GM18498 (cell line): ENCODE measurements around the gene PA2G4.
"Not testable (repeated sequence)": the region's sequence is repeated elsewhere in the genome, so short reads cannot be mapped to it uniquely, and the experiment has no call there.

Experiments
- ATAC-seq: cut with Tn5 transposase; IDR thresholded peaks from one replicate; pipeline ENCODE4 v1.9.1; 2021; ENCODE audit warnings: mild to moderate bottlenecking, moderate library complexity; ENCODE audit not compliant: unreplicated experiment

Gene PA2G4

GRCh38 chr12:56104109-56104814 lies at the start of gene PA2G4:
TSS of gene PA2G4 (plus strand) at chr12:56104559. CDS start at chr12:56104738, 179 bp downstream.
- peak; percentile 95 for ATAC-seq

GRCh38 chr12:56059964-56060363 lies 44.4 kb upstream of the PA2G4 start:
- ATAC-seq = not testable (repeated sequence)

- no peak for ATAC-seq
Measured at GRCh38 chr12:56061982-56062381, 42.4 kb upstream of the PA2G4 start.

GRCh38 chr12:56062996-56063395 lies 41.4 kb upstream of the PA2G4 start:
- ATAC-seq = no peak

- no peak for ATAC-seq
Measured at GRCh38 chr12:56071648-56072047, 32.7 kb upstream of the PA2G4 start.

GRCh38 chr12:56074396-56074795 lies 30.0 kb upstream of the PA2G4 start:
- no peak for ATAC-seq

GRCh38 chr12:56077966-56078365 lies 26.4 kb upstream of the PA2G4 start:
- ATAC-seq = not testable (repeated sequence)

- ATAC-seq = no peak
Measured at GRCh38 chr12:56078427-56078826, 25.9 kb upstream of the PA2G4 start.

GRCh38 chr12:56078931-56079722 lies 25.2 kb upstream of the PA2G4 start:
- peak; percentile 72 for ATAC-seq

GRCh38 chr12:56079723-56080555 lies 24.4 kb upstream of the PA2G4 start, which contains the start of gene ERBB3:
TSS of gene ERBB3 (plus strand) at chr12:56080165. CDS start at chr12:56080301, 136 bp downstream.
- ATAC-seq = peak; percentile 43

- no peak for ATAC-seq
Measured at GRCh38 chr12:56080556-56081138, 23.7 kb upstream of the PA2G4 start.

GRCh38 chr12:56081393-56082347 lies 22.7 kb upstream of the PA2G4 start:
- no peak for ATAC-seq

GRCh38 chr12:56082382-56082781 lies 22.0 kb upstream of the PA2G4 start:
- no peak for ATAC-seq

- no peak for ATAC-seq
Measured at GRCh38 chr12:56082967-56083366, 21.4 kb upstream of the PA2G4 start.

- ATAC-seq = no peak
Measured at GRCh38 chr12:56084958-56085543, 19.3 kb upstream of the PA2G4 start.

GRCh38 chr12:56086096-56086495 lies 18.3 kb upstream of the PA2G4 start:
- ATAC-seq = no peak

- ATAC-seq = no peak
Measured at GRCh38 chr12:56086608-56087007, 17.8 kb upstream of the PA2G4 start.

- ATAC-seq = no peak
Measured at GRCh38 chr12:56087220-56087619, 17.1 kb upstream of the PA2G4 start.

- no peak for ATAC-seq
Measured at GRCh38 chr12:56097738-56098137, 6.6 kb upstream of the PA2G4 start.
